ENCODE data around the gene YAF2.
"Not testable (repeated sequence)": the region's sequence is repeated elsewhere in the genome, so short reads cannot be mapped to it uniquely, and the experiment has no call there.

YAF2 gene

DNA sequence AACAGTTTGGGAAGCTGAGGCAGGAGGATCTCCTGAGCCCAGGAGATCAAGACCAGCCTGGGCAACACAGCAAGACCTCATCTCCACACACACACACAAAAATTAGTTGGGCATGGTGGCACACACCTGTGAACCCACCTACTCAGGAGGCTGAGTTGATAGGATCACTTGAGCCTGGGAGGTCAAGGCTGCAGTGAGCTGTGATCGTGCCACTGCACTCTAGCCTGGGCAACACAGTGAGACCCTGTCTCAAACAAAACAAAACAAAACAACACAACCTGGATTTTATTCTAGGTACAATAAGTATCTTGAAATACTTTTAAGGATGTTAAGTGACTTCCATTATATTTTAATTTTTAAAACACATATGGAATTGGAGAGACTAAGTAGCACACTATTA is 45.8 kb downstream of the YAF2 start:
- no peak for DNase-seq

DNA sequence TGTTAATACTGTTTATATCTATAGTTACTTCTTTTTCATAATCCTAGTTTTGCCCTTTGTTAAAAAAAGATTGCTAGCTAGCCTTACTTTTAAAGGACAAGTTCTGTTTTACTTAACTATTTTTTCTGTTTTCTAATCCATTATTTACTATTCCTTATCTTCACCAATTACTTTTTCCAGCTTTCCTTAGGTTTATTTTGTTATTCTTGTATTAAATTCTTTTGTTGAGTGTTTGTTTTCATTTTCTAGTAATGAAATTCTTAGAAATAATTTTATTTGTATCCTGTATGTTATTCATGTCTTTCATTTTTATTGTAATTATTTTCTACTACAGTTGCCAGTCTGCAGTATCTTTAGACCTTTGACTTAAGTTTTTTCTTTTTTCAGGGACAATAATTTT is 47.7 kb downstream of the YAF2 start:
- DNase-seq = no peak

DNA sequence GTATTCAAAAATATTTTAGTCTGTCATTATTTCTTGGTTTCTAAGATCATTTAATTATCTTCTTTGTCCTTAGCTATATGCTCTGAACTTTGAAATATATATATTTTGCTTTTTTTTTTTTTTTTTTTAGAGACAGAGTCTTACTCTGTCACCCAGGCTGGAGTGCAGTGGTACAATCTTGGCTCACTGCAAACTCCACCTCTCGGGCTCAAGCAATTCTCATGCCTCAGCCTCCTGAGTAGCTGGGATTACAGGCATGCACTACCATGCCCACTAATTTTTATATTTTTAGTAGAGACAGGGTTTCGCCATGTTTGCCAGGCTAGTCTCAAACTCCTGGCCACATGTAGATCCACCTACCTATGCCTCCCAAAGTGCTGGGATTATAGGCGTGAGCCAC is 49.8 kb downstream of the YAF2 start:
- not testable (repeated sequence) for DNase-seq

DNA sequence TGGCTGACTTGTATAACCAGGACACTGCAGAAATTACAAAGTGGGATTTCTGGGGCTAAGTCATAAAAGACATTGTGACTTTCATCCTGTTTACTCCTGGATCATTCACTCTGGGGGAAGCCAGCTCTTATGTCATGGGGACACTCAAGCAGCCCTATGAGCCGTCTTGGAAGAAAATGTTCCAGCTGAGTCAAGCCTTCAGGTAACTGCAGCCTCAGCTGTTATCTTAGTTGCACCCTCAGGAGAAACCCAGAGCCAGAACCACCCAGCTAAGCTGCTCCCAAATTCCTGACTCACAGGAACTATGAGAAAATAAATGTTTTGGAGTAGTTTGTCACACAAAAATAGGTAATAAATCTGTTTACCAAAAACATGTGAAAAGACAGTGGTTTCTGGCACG is 50.2 kb downstream of the YAF2 start:
- DNase-seq = no peak

DNA sequence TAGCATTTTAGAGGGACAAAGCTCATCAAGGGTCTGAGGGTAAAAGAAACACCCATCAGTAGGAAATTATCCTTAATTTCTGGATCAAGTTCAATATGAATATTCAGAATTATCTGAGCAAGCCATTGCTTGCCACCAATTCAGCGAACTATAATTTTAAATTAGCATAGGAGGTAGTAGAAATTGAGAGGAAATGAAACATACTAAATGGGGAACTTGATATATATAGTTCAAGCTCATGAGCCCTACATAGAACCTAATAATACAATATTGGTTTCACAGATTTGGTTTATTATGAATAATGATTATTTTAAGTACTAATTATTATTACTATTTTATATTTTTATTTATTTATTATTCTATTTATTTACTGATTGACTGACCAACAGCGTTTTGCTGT is 51.3 kb downstream of the YAF2 start:
- no peak for DNase-seq

DNA sequence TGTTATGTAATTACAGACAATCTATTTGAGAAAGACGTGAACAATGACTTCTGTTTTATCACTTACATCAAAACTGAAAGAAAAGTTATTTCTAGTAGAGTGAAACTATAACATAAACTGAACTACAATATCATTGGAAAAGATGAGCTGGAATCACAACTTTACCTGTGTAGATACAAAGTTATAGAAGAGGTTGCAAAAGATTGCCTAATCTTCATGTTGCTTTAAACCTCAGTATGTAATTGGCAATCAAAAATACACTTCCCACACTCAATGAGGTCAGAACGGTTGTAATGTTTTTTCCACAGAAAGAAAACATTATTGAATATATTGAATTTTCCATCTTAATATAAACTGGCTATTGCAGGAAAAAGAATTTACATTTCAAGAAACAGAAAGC is 55.7 kb downstream of the YAF2 start:
- no peak for DNase-seq

DNA sequence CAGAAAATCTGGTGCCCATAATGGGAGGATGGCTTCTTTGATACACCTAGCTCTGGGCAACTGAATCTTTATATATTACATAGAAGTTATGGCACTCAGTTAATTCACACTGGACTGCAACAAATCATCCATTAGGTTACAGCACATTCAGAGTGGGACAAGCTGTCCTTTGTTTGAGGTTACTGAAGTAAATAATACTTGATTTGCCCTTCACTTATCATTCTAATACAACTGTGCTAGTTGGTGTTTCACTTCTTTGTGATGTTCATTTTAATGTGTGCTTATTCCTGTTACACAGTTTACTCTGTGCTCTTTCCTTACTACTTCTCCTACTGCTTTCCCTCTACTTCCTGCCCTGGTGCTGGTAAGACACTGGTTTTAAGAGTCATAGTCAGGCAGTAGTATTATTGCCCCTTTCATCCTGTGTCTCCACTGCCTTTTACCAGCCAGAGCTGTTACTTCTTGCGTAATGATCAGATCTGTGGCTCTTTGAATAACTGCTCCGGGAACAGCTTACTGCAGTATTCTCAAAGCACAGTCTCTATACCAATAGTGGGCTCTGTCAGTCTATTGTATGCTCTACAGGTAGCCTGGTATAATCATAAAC is 57.0 kb downstream of the YAF2 start:
- no peak for DNase-seq

DNA sequence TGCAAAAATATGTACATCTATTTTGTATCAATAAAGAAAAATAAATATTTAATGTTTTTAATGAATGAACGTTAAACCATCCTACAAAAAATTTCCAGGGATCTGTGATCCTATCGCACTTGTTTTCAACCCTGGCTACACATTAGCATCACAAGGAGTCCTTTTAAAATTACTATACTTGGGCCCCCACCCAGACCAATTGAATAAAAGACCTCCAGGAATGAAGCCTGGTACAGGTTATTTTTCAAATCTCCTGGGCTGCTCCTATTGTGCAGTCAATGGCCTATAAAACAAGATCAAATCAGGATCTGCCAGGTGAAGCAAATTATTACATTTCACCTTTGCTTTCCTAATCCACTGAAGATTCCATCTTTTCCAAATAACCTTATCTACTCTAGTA is 59.9 kb downstream of the YAF2 start:
- no peak for DNase-seq

DNA sequence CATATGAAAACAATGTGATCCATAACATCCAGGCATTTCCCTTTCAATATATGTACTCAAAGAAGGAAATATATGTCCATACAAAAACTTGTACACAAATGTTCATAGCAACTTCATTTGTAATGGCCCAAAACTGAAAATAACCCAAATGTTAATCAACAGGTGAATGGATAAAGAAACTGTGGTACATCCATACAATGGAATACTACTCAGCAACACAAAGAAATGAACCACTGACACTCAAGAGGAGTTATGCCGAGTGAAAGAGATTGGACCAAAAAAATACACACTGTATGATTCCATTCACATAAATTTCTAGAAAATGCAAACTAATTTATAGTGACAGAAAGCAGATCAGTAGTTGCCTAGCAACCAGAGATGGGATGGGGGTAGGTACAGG is 63.1 kb downstream of the YAF2 start:
- no peak for DNase-seq

DNA sequence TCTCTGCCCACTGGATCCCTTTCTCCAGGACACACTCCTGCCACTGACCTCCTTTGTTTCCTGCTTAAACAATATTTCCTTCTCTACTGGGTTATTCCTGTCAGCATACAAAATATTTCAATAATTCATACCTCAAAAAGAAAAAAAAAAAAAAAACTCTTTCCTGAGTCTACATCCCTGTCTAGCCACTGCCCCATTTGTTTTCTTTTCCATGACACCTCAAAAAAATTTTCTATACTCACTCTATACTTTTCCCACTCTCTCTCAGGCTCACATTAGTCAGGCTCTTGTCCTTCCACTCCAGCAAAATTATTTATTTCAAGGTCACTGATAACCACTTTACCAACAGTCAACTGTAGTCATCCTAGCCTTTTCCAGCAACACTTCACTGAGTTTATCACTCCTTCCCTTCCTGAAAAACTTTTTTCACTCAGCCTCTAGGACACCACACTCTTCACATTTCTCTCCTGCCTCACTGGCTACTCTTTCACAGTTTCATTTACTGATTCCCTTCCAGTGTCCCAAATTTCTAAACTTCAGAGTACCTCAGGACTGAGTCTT is 64.0 kb downstream of the YAF2 start:
- DNase-seq = no peak

DNA sequence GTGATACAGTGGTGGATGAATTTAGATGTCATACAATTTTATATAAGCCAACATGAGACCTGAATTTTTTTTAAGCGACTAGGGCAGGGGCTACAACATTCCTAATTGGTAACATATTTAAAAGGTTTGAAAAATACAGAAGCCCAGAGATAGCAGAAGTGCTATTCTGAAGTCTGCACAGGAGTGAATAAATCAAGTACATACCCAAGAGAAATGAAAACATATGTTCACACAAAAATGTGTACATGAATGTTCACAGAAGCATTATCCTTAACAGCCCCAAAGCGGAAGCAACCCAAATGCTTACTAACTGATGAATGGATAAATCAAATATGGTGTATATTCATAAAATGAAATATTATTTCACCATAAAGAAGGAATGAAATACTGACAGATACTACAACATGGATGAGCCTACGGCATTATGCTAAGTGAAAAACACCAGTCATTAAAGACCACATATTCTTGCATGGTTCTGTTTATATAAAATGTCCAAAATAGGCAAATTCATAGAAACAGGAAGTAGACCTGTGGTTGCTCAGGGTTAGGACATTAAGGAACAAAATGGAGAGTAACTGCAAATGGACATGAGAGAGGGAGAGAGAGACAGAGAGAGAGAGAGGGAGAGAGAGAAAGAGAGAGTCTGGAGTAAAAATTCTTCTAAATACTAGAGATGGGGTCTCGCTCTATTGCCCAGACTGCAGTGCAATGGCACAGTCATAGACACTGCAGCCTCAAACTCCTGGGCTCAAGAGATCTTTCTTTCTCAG is 65.4 kb downstream of the YAF2 start:
- DNase-seq = no peak

DNA sequence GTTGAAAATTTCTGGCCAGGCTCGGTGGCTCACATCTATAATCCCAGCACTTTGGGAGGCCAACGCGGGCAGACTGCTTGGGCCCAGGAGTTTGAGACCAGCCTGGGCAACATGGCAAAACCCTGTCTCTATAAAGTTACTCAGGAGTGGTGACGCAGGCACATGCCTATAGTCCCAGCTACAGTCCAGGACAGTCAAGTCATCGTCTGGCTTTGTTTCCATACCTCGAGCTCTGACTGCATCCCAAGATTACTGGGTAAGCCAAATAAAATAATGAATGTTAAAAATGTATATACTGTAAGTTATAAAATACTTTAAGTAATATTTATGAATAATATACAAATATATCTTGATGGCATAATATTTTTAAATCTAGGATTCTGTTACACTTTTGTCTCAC is 70.3 kb downstream of the YAF2 start:
- no peak for DNase-seq

DNA sequence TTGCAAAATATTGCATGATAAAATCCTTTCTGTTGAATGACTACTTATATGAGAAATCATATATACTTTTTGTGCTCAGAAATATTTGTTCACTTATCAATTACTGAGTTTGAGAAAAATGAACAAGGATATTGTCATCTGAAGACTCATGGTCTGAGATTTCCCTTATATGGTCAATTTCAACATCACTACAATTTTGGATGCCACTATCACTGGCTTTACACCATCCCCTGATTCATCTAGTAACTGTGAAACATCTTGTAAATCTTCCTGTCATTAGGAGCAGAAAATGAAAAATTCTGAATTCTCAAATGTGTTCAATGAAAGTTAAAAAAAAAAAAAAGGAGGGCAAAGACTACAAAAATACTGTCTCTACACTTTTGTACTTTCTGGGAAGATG is 71.5 kb downstream of the YAF2 start:
- DNase-seq = no peak

DNA sequence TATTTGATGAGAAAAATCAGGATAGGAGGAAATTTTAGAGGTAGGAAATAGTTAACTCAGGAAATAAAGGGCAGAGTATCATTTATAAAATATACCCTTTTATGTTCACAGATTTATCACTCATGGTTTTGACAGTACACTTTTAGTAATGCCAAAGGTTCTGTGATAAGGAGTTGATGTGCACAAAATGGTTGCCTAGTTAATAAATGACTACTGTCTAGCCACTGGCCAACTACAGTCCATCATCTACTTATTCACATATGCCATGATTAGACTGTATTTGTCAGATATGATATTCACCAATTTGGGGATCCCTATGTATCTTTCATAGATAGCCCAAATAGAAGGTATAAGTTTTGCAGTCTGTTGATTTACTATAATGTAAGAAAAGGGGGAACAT is 74.1 kb downstream of the YAF2 start:
- no peak for DNase-seq

DNA sequence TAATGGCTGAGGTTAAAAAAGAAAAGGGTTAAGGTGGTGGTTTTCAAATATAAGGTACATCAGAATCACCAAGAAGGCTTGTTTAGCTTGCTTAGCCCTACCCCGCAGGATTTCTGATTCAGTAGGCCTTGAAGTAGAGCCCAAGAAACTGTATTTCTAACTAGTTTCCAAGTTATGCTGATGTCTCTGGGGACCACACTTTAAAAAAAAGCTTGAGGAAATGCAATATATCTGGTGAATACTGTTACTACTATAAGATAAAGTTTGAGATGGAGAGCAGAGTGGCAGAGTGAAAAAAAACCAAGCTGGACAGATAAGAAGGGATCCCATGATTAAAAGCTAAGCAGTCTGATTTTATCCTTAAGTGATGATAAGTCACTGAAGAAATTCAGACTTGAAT is 75.1 kb downstream of the YAF2 start:
- DNase-seq = no peak

DNA sequence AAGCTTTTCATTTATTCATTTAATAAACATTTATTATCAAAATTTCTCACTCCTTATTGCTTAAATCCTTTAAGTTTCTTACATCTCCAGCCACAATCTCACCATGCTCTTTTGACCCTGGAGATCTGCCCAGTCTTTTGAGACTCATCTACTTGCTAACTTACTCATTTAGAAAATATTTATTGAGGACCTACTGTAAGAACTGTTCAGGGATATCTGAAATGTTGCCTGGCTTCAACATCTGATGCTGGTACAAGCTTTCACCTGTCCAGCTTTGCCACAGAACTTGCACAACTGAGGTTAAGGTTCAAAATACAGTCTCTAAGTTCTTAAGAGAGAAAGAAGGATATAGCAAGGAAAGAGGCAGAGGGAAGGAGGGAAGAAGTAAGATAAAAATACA is 75.9 kb downstream of the YAF2 start:
- no peak for DNase-seq

DNA sequence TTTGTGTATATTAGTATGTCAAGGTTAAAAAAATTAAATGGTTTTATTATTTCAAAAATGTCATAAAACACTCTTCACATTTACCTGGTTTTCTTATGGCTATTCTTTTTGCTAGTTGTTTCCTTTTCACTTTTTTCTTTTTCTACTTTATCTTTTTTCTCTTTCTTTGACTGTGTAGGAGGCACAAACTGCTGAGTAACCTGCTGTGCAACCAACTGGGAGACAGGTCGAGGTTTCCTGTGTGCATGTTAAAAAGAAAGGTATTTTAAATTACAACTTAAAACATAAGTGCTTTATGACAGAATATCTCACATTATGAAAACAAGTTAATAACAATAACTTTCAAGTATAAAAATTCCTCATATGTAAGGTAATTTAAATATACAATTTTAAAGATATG is 76.5 kb downstream of the YAF2 start:
- no peak for DNase-seq

DNA sequence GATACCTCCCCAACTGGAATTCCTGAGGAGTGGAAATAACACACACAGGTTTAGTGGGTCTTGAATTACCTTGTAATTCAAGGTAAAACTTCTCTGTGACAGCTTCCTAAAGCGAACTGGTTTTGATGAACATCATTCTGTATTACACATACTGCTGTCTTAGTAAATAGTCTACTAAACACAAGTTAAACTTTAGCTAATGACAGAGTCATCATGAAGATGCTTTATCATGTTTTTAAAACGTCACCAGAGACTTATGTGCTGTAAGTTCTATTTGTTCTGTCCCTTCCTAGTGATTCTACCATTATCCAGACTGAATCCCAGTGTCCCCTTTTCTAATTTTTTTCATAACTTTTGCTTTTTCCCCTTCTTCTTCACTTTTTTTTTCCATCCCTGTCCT is 81.8 kb downstream of the YAF2 start:
- no peak for DNase-seq

DNA sequence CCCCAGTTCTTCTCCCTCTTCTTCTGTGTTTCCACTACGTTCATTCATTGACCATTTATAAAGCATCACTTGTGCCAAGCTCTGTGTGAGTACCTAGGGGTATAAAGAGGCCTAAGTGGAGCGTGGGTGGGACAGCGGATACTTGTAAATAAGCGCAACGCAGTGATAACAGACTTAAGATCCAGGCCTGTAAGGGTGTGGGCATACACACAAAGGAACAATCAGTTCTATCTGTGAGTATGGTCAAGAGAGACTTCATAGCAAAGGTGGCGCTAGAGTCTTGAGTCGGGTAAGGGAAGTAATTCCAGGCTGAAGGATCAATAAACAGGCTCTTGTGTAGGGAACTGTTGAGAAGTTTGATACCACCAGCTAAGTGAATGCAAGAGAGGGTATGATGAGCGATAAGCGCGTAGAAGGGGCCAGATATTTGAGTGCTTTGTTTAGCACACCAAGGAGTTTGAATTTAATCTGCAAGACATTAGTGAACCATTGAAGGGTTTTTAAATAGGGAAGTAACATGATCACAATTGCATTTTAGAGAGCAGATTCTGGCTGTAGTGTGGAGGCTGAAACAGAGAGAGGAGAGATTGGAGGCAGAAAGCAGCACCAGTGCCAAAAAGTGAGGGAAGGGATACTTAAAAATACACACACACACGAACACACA is 92.4 kb downstream of the YAF2 start:
- no peak for DNase-seq

DNA sequence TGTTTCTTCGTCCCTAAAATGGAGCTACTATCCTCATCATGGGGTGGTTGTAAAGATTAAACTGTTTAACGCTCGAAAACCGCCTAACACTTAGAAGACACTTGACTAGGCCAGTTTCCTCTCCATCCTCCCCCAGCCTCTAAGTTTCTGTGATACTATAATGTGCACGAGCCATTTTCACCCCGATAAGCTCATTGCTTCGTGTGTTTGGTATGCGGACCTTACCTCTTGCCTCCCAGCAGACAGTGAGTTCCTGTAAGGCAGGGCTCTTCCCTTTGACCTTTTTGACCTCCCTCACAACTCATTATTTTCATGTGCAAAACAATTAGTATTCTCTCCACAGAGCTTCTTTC is 92.9 kb downstream of the YAF2 start:
- DNase-seq = no peak

DNA sequence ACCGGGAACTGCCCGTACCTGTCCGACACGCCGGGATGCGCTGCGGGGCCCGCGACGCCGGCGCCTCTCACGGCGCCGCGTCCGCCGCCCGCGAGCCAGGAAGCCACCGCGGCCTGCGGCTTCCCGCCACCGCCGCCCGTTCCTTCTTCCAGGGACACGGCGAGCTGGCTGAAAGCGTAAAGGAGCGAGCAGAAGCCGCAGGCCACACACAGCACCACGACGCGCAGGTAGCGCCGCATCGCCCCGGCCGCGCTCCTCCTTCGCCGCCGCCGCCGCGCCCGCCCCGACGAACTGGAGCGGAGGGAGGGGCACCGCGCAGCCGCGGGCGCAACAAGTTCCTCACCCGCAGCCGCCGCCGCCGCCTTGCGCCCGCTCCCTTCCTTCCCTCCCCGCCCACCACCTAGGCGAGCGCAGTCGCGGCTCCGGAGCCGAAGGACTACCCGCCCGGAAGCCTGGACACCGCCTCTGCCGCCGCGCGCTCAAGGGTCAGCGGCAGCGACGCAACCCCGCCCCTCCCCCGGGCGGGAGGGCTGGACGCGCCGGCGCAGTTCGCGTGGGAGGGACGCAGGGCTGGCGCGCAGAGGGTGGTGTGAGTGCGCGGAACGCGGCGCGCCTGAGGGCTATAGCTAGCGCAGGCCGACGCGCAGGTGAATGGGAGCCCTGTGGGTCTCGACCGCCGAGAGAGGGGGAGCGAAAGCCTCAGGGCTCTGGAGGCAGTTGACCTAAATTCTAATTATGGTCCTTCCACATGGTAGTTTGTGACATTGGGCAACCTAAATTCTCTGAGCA is 93.4 kb downstream of the YAF2 start, which contains the start of gene GXYLT1:
TSS of gene GXYLT1 (minus strand) at position 467 of the 789 bp plus-strand sequence. CDS start at position 239, 228 bp downstream.
- peak; percentile 78 for DNase-seq

DNA sequence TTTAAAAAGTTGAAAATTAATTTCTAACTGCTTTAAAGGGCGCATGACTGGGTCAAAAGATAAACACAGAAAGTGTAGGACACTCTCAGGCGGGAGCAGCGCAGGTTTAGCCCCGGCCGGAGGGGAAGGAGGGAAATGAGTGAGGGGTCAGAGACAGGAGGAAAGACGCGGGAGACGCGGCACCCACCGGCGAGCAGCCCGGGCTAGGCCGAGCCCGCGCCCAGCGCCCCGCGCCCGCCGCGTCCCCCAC is 94.0 kb downstream of the YAF2 start:
- DNase-seq = no peak

DNA sequence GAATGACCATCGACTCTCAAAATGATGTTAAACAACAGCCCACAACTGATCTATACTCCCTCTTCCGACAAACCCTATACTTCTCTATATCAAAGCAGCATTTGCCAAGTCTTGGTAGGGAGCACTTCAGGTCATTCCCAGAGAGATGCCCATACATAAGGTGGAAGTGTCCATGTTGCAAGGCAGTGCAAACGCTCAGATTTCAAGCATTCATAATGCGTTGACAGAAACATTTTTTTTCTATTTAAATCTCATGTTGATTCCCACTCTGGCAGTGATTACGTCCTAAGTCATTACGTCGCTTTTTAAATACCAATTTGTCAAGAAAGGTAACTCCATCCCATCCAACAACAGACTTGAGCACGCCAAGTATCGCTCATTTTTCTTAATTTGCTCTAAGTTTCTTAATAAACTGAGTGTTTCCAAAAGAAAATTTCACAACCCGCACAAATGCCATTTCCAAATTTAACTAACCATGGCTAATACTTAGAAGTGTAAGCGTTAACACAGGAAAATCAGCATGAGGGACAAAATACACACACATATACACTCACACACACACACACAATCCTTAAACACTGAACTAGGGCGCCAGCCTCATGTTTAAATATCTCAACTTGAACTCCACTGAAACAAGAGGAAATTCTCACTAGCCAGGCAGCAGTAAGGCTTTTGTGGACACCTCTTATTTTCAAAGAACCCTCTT is 94.4 kb downstream of the YAF2 start:
- DNase-seq = no peak

Data from activated gamma-delta T cell (primary cell).